Duodenal mucosa (tissue), 2 donors: ENCODE results near the gene GRB10.

Experiments
- H3K27ac ChIP-seq: one replicate; pipeline ENCODE4 v1.7.0; 2013; ENCODE audit warnings: low read depth, low read length
- H3K27me3 ChIP-seq, 2 donors: one replicate each; pipeline ENCODE4 v1.7.0; 2013; ENCODE audit warnings: low read length in 2 of 2, control low read depth in 1 of 2; ENCODE audit not compliant: insufficient read depth in 2 of 2, control insufficient read depth in 1 of 2
- H3K36me3 ChIP-seq, 2 donors: one replicate each; pipeline ENCODE4 v1.7.0; 2013; ENCODE audit warnings: low read length in 2 of 2, control low read depth in 1 of 2; ENCODE audit not compliant: insufficient read depth in 2 of 2, control insufficient read depth in 1 of 2
- H3K4me1 ChIP-seq, 2 donors: one replicate each; pipeline ENCODE4 v1.7.0; 2013; ENCODE audit warnings: low read length in 2 of 2, control low read depth in 1 of 2; ENCODE audit not compliant: insufficient read depth in 2 of 2, control insufficient read depth in 1 of 2
- H3K4me3 ChIP-seq, 2 donors: one replicate each; pipeline ENCODE4 v1.7.0; 2013; ENCODE audit warnings: low read length in 2 of 2, low read depth in 1 of 2
- H3K9ac ChIP-seq, 2 donors: one replicate each; pipeline ENCODE4 v1.7.0; 2013; ENCODE audit warnings: low read length in 2 of 2, low read depth in 1 of 2
- H3K9me3 ChIP-seq, 2 donors: one replicate each; pipeline ENCODE4 v1.7.0; 2013; ENCODE audit warnings: low read length in 2 of 2, control low read depth in 1 of 2; ENCODE audit not compliant: control insufficient read depth in 1 of 2

The GRB10 gene

GRCh38 chr7:50621973-50622490 lies 160.7 kb downstream of the GRB10 start:
- Histone ChIP-seq H3K27me3 (no peaks in the 10 kb centered on the region), H3K4me3 (no peak overlapping the region), H3K9me3 (no peaks in the 10 kb centered on the region), H3K9ac (no peak overlapping the region), H3K36me3 (peaks cover 11 to 22% of the 10 kb centered on the region in 2 donors), H3K27ac (no peak overlapping the region), H3K4me1 (peaks cover 0 to 6% of the 10 kb centered on the region in 2 donors)

- Histone ChIP-seq H3K9ac (no peak overlapping the region), H3K4me3 (no peak overlapping the region)
Observed at GRCh38 chr7:50621206-50621605, 161.5 kb downstream of the GRB10 start.

GRCh38 chr7:50620433-50620832 lies 162.3 kb downstream of the GRB10 start:
- peaks cover 16 to 17% of the 10 kb centered on the region in 2 donors for H3K4me1 ChIP-seq
- peaks cover 1 to 12% of the 10 kb centered on the region in 2 donors for H3K36me3 ChIP-seq
- H3K9ac ChIP-seq: no peak overlapping the region
- no peak overlapping the region for H3K27ac ChIP-seq
- H3K27me3 ChIP-seq: no peaks in the 10 kb centered on the region
- H3K9me3 ChIP-seq: no peaks in the 10 kb centered on the region
- no peak overlapping the region for H3K4me3 ChIP-seq

More at GRCh38 chr7:50621206-50621605, 161.5 kb downstream of the GRB10 start:
- H3K4me1 ChIP-seq: peaks cover 8 to 13% of the 10 kb centered on the region in 2 donors
- H3K27ac ChIP-seq: no peak overlapping the region
- H3K36me3 ChIP-seq: peaks cover 5 to 16% of the 10 kb centered on the region in 2 donors
- no peaks in the 10 kb centered on the region for H3K27me3 ChIP-seq
- no peaks in the 10 kb centered on the region for H3K9me3 ChIP-seq

GRCh38 chr7:50619684-50620083 lies 163.0 kb downstream of the GRB10 start:
- H3K4me1 ChIP-seq: peaks cover 18 to 24% of the 10 kb centered on the region in 2 donors
- no peak overlapping the region for H3K27ac ChIP-seq
- H3K4me3 ChIP-seq: no peak overlapping the region
- H3K27me3 ChIP-seq: no peaks in the 10 kb centered on the region
- no peaks in the 10 kb centered on the region for H3K9me3 ChIP-seq
- no peak overlapping the region for H3K9ac ChIP-seq
- peaks cover 0 to 11% of the 10 kb centered on the region in 2 donors for H3K36me3 ChIP-seq

- Histone ChIP-seq H3K27ac (no peak overlapping the region), H3K27me3 (no peaks in the 10 kb centered on the region), H3K9ac (no peak overlapping the region), H3K9me3 (no peaks in the 10 kb centered on the region), H3K4me1 (peaks cover 29 to 32% of the 10 kb centered on the region in 2 donors), H3K36me3 (peaks cover 0 to 18% of the 10 kb centered on the region in 2 donors), H3K4me3 (no peak overlapping the region)
Observed at GRCh38 chr7:50618281-50618680, 164.4 kb downstream of the GRB10 start.

GRCh38 chr7:50615519-50616080 lies 167.1 kb downstream of the GRB10 start:
- Histone ChIP-seq H3K4me1 (peaks cover 29 to 36% of the 10 kb centered on the region in 2 donors), H3K36me3 (peaks cover 8 to 41% of the 10 kb centered on the region in 2 donors), H3K4me3 (peak overlapping the region; percentile 31 to 41), H3K27me3 (no peaks in the 10 kb centered on the region), H3K9me3 (no peaks in the 10 kb centered on the region), H3K27ac (peak overlapping the region; percentile 28), H3K9ac (no peak overlapping the region)

- H3K27me3 ChIP-seq: no peaks in the 10 kb centered on the region
- peak overlapping the region; percentile 28 for H3K27ac ChIP-seq
- H3K4me1 ChIP-seq: peaks cover 29 to 40% of the 10 kb centered on the region in 2 donors
- no peaks in the 10 kb centered on the region for H3K9me3 ChIP-seq
- peak overlapping the region in 1 of 2 donors; percentile 48 for H3K9ac ChIP-seq
- peak overlapping the region; percentile 31 to 43 for H3K4me3 ChIP-seq
- peaks cover 8 to 45% of the 10 kb centered on the region in 2 donors for H3K36me3 ChIP-seq
Observed at GRCh38 chr7:50614721-50615518, 167.8 kb downstream of the GRB10 start.

GRCh38 chr7:50613473-50613872 lies 169.2 kb downstream of the GRB10 start:
- Histone ChIP-seq H3K9ac (no peak overlapping the region), H3K4me3 (peak overlapping the region in 1 of 2 donors; percentile 31), H3K27ac (no peak overlapping the region), H3K4me1 (peaks cover 29 to 40% of the 10 kb centered on the region in 2 donors), H3K27me3 (no peaks in the 10 kb centered on the region), H3K36me3 (peaks cover 8 to 44% of the 10 kb centered on the region in 2 donors), H3K9me3 (no peaks in the 10 kb centered on the region)

GRCh38 chr7:50612704-50613103 lies 170.0 kb downstream of the GRB10 start:
- no peak overlapping the region for H3K9ac ChIP-seq
- no peaks in the 10 kb centered on the region for H3K9me3 ChIP-seq
- peaks cover 29 to 40% of the 10 kb centered on the region in 2 donors for H3K4me1 ChIP-seq
- H3K36me3 ChIP-seq: peaks cover 8 to 46% of the 10 kb centered on the region in 2 donors
- no peak overlapping the region for H3K4me3 ChIP-seq
- no peaks in the 10 kb centered on the region for H3K27me3 ChIP-seq
- H3K27ac ChIP-seq: no peak overlapping the region
